Nephron progenitor cell (in vitro differentiated cells): Measurements from ENCODE around the gene PCNT.

Experiments used
- DNase-seq: peaks from one replicate; pipeline ENCODE4 v3.0.0; 2021
- H3K27ac Mint-ChIP-seq: 2 replicates; pipeline ENCODE4 v1.8.0; 2021; ENCODE audit warnings: mild to moderate bottlenecking, moderate library complexity, mixed read lengths
- H3K27me3 Mint-ChIP-seq: 2 replicates; pipeline ENCODE4 v1.8.0; 2021; ENCODE audit warnings: mild to moderate bottlenecking, low read depth, mixed read lengths; ENCODE audit not compliant: poor library complexity
- H3K36me3 Mint-ChIP-seq: 2 replicates; pipeline ENCODE4 v1.8.0; 2021; ENCODE audit warnings: low read depth, mixed read lengths
- H3K4me1 Mint-ChIP-seq: 2 replicates; pipeline ENCODE4 v1.8.0; 2021; ENCODE audit warnings: mixed read lengths
- H3K4me3 Mint-ChIP-seq: 2 replicates; pipeline ENCODE4 v1.8.0; 2021; ENCODE audit warnings: mild to moderate bottlenecking, moderate library complexity, mixed read lengths
- H3K9me3 Mint-ChIP-seq: 2 replicates; pipeline ENCODE4 v1.8.0; 2021; ENCODE audit warnings: mild to moderate bottlenecking, moderate library complexity, mixed read lengths
- TF ChIP-seq, protein P1 (sequence below): fragments of 200-600 bp; sonication (generic); IDR thresholded peaks from 2 replicates; pipeline ENCODE4 v1.5.0; 2021; ENCODE audit warnings: antibody characterized with exemption

The PCNT gene

DNA sequence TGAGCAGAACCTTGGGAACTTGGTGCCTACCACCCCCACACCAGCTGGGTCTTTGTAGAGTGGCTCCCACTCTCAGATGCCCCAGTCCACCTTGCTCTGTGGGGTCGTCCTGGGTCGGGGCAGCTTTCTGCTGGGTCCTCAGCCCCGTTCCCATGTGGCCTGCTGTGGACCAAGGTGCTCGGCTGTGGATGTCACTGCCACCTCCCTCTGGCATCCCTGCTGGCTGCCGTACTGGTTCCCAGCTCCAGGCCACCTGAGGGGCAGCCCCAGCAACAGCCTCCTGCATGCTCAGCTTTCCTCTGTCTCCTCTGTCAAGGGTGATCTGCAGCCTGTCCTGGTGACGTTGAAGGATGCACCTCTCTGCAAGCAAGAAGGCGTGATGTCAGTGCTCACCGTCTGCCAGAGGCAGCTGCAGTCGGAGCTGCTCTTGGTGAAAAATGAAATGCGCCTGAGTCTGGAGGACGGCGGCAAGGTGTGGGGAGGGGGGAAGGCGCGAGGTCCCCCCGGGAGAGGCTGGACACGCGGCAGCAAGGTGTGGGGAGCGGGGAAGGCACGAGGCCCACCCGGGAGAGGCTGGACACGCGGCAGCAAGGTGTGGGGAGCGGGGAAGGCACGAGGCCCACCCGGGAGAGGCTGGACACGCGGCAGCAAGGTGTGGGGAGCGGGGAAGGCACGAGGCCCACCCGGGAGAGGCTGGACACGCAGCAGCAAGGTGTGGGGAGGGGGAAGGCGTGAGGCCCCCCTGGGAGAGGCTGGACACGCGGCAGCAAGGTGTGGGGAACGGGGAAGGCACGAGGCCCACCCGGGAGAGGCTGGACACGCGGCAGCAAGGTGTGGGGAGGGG is 88.8 kb downstream of the PCNT start:
- no peak for DNase-seq
- H3K36me3 Mint-ChIP-seq = peaks cover 35% of the 10 kb centered on the region
- peak overlapping the region; percentile 85 for H3K27ac Mint-ChIP-seq
- TF ChIP-seq, protein P1, sequence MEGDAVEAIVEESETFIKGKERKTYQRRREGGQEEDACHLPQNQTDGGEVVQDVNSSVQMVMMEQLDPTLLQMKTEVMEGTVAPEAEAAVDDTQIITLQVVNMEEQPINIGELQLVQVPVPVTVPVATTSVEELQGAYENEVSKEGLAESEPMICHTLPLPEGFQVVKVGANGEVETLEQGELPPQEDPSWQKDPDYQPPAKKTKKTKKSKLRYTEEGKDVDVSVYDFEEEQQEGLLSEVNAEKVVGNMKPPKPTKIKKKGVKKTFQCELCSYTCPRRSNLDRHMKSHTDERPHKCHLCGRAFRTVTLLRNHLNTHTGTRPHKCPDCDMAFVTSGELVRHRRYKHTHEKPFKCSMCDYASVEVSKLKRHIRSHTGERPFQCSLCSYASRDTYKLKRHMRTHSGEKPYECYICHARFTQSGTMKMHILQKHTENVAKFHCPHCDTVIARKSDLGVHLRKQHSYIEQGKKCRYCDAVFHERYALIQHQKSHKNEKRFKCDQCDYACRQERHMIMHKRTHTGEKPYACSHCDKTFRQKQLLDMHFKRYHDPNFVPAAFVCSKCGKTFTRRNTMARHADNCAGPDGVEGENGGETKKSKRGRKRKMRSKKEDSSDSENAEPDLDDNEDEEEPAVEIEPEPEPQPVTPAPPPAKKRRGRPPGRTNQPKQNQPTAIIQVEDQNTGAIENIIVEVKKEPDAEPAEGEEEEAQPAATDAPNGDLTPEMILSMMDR = no peak
- H3K4me3 Mint-ChIP-seq = no peak overlapping the region
- H3K27me3 Mint-ChIP-seq = no peaks in the 10 kb centered on the region
- peaks cover 23% of the 10 kb centered on the region for H3K4me1 Mint-ChIP-seq
- no peaks in the 10 kb centered on the region for H3K9me3 Mint-ChIP-seq

DNA sequence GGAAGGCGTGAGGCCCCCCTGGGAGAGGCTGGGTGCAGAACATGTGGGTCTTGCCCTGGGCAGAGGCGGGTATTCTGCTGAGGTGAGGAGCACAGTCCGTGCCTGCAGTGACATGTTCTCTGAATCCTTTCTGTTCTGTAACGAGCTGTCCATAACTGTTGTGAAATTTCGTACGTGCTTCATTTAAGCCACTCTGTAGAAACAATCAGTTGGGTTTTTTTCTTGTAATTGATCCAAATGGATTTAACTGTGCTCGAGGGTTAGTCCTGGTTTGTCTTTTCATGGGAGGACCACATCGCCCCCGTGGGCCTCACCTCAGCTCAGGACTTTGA is 89.4 kb downstream of the PCNT start:
- H3K27me3 Mint-ChIP-seq = no peaks in the 10 kb centered on the region
- no peaks in the 10 kb centered on the region for H3K9me3 Mint-ChIP-seq
- peak overlapping the region; percentile 77 for H3K27ac Mint-ChIP-seq
- H3K4me1 Mint-ChIP-seq = peaks cover 23% of the 10 kb centered on the region
- TF ChIP-seq, protein P1 = no peak
- no peak for DNase-seq
- no peak overlapping the region for H3K4me3 Mint-ChIP-seq
- peaks cover 35% of the 10 kb centered on the region for H3K36me3 Mint-ChIP-seq

DNA sequence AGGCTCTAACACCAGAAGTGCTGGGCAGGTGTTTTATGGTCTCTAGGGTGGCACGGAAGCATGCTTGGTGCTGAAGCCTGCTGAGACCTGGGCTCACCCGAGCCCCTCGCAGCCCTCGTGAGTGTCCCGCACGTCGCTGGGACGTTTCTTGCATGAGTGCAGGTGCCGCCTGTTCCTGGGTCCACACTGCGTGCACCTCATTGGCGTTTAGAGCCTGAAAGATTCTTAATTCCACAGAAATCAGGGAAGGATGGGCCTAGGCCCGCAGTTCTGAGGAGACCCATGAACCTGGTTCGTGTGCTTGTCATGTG is 91.0 kb downstream of the PCNT start:
- H3K27me3 Mint-ChIP-seq = no peaks in the 10 kb centered on the region
- H3K36me3 Mint-ChIP-seq = peaks cover 47% of the 10 kb centered on the region
- no peaks in the 10 kb centered on the region for H3K9me3 Mint-ChIP-seq
- H3K4me3 Mint-ChIP-seq = no peak overlapping the region
- no peak for DNase-seq
- TF ChIP-seq, protein P1 = no peak
- H3K4me1 Mint-ChIP-seq = peaks cover 23% of the 10 kb centered on the region
- H3K27ac Mint-ChIP-seq = no peak overlapping the region

DNA sequence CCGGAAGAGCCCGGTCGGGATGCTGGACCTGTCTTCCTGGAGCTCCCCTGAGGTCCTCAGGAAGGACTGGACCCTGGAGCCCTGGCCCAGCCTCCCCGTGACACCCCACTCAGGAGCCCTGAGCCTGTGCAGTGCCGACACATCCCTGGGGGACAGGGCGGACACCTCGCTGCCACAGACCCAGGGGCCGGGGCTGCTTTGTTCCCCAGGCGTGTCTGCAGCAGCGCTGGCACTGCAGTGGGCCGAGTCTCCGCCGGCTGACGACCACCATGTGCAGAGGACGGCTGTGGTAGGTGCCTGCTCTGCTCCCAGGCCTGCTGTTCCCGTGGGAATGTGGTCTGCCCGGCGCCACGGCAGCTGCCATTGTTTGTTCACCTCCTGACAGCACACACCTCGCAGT is 92.6 kb downstream of the PCNT start:
- no peaks in the 10 kb centered on the region for H3K27me3 Mint-ChIP-seq
- TF ChIP-seq, protein P1 = no peak
- no peaks in the 10 kb centered on the region for H3K9me3 Mint-ChIP-seq
- peaks cover 14% of the 10 kb centered on the region for H3K4me1 Mint-ChIP-seq
- H3K27ac Mint-ChIP-seq = no peak overlapping the region
- no peak overlapping the region for H3K4me3 Mint-ChIP-seq
- peaks cover 44% of the 10 kb centered on the region for H3K36me3 Mint-ChIP-seq
- DNase-seq = no peak

DNA sequence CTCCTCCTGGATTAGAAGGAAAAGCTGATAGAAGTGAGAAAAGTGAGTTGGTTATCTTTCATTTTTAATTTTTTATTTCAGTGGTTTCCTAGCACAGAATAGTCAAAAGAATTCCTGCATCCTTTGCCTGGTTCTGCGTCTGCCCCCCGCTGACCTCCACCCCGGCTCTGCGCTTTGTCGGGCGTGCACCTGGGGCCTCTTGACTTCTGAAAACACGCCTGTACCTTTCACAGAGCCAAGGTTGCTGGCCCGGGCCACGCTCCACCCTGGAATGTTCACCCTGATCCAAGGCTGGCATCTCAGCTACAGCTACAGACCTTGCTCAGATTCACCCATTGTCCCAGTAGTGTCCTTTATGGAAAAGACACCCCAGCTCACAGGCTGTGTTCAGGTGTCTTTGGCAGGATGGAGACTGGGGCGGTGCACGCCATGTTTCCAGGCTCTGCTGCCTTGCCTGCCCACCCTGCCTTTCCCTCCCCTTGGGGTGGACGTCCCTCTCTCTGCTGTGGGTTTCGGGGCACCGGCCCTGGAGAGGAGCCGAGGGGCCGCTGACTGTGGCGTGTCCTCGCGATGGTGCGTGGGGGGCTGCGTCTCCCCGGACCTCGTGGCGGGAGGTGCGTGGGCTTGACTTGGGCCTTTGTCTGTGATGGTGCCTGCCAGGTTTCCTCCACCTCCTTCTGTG is 94.5 kb downstream of the PCNT start:
- H3K36me3 Mint-ChIP-seq = peaks cover 51% of the 10 kb centered on the region
- no peaks in the 10 kb centered on the region for H3K27me3 Mint-ChIP-seq
- TF ChIP-seq, protein P1 = no peak
- no peak for DNase-seq
- no peak overlapping the region for H3K4me3 Mint-ChIP-seq
- peaks cover 8% of the 10 kb centered on the region for H3K4me1 Mint-ChIP-seq
- no peak overlapping the region for H3K27ac Mint-ChIP-seq
- no peaks in the 10 kb centered on the region for H3K9me3 Mint-ChIP-seq
